Epidermal melanocyte (primary cell): Measurements from ENCODE around the gene CACNA2D4.

Experiments
- DNase-seq: peaks from one replicate; pipeline ENCODE4 v3.0.0; 2011; ENCODE audit warnings: low spot score; ENCODE audit not compliant: insufficient read length

Gene CACNA2D4

GRCh38 chr12:1801303-1801975 lies 117.0 kb downstream of the CACNA2D4 start:
- no peak for DNase-seq

- no peak for DNase-seq
Measured at GRCh38 chr12:1800401-1801302, 117.8 kb downstream of the CACNA2D4 start.

GRCh38 chr12:1799882-1800400 lies 118.5 kb downstream of the CACNA2D4 start:
- no peak for DNase-seq

GRCh38 chr12:1799051-1799881 lies 119.2 kb downstream of the CACNA2D4 start:
- no peak for DNase-seq

GRCh38 chr12:1798641-1799020 lies 119.8 kb downstream of the CACNA2D4 start:
- DNase-seq: no peak

- DNase-seq: no peak
Measured at GRCh38 chr12:1797991-1798640, 120.3 kb downstream of the CACNA2D4 start.

- no peak for DNase-seq
Measured at GRCh38 chr12:1797011-1797901, 121.2 kb downstream of the CACNA2D4 start.

GRCh38 chr12:1796515-1797010 lies 121.9 kb downstream of the CACNA2D4 start:
- no peak for DNase-seq

- DNase-seq: peak; percentile 85
Measured at GRCh38 chr12:1795785-1796514, 122.5 kb downstream of the CACNA2D4 start.

GRCh38 chr12:1795221-1795784 lies 123.1 kb downstream of the CACNA2D4 start:
- no peak for DNase-seq

- no peak for DNase-seq
Measured at GRCh38 chr12:1794440-1795090, 123.9 kb downstream of the CACNA2D4 start.

GRCh38 chr12:1793426-1794210 lies 124.8 kb downstream of the CACNA2D4 start:
- no peak for DNase-seq

GRCh38 chr12:1792406-1792805 lies 126.0 kb downstream of the CACNA2D4 start:
- no peak for DNase-seq

GRCh38 chr12:1791104-1791841 lies 127.2 kb downstream of the CACNA2D4 start:
- peak; percentile 62 for DNase-seq

- DNase-seq: no peak
Measured at GRCh38 chr12:1790444-1790843, 128.0 kb downstream of the CACNA2D4 start.

- DNase-seq: no peak
Measured at GRCh38 chr12:1787714-1788113, 130.7 kb downstream of the CACNA2D4 start.

- no peak for DNase-seq
Measured at GRCh38 chr12:1782215-1782614, 136.2 kb downstream of the CACNA2D4 start.
